HG02884 (cell line): Measurements from ENCODE around the gene ZNF410.
A peak's percentile ranks its signal among the peaks of the same experiment; 100 is the strongest.

Source experiments
- ATAC-seq: cut with Tn5 transposase; IDR thresholded peaks from one replicate; pipeline ENCODE4 v1.9.1; 2021; ENCODE audit warnings: mild to moderate bottlenecking, moderate library complexity; ENCODE audit not compliant: unreplicated experiment

The ZNF410 gene

GRCh38 chr14:73949752-73950734 is 63.4 kb downstream of the ZNF410 start, which contains the start of the genes COQ6 and FAM161B:
Gene COQ6, plus strand, starts transcription at chr14:73950302. Its CDS starts 31 bp downstream, at chr14:73950333.
Gene FAM161B, minus strand, starts transcription at chr14:73950094. Its CDS starts 68 bp downstream, at chr14:73950026.
- peak; percentile 89 for ATAC-seq

- ATAC-seq, result no peak
Observed at GRCh38 chr14:73953731-73954130, 67.1 kb downstream of the ZNF410 start.

GRCh38 chr14:73955674-73956073 is 69.0 kb downstream of the ZNF410 start:
- no peak for ATAC-seq

- no peak for ATAC-seq
Observed at GRCh38 chr14:73958591-73958990, 71.9 kb downstream of the ZNF410 start.

GRCh38 chr14:73961192-73961591 is 74.5 kb downstream of the ZNF410 start:
- no peak for ATAC-seq

- no peak for ATAC-seq
Observed at GRCh38 chr14:73965216-73965615, 78.6 kb downstream of the ZNF410 start.

GRCh38 chr14:73968885-73969284 is 82.2 kb downstream of the ZNF410 start:
- ATAC-seq, result no peak

GRCh38 chr14:73973497-73973896 is 86.8 kb downstream of the ZNF410 start:
- ATAC-seq, result no peak

- no peak for ATAC-seq
Observed at GRCh38 chr14:73976125-73976524, 89.5 kb downstream of the ZNF410 start.

GRCh38 chr14:73977896-73978295 is 91.2 kb downstream of the ZNF410 start:
- no peak for ATAC-seq
